ENCODE results near the gene IPO5.
A peak's percentile ranks its signal among the peaks of the same experiment; 100 is the strongest.
"Not testable (repeated sequence)": the region's sequence is repeated elsewhere in the genome, so short reads cannot be mapped to it uniquely, and the experiment has no call there.

Gene IPO5

DNA sequence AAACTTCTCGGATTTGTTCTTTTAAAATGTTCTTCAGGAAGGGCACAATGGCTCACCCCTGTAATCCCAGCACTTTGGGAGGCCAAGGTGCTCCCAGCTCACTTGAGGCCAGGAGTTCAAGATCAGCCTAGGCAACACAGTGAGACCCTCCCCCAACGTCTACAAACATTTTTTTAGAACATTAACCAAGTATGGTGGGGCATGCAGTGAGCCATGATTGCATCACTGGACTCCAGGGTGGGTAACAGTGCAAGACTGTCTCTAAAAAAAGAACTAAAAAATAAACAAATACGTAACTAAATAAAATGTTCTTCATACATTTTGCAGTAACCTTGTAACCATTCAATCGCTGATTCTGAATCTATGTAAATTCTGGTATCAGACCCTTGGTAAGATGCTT, 2.1 kb upstream of the IPO5 start:
- DNase-seq, result no peak

GRCh38 chr13:97952831-97953230, 644 bp upstream of the IPO5 start:
- not testable (repeated sequence) for DNase-seq

- no peak for DNase-seq
Observed at GRCh38 chr13:97961340-97961739, 7.9 kb downstream of the IPO5 start.

GRCh38 chr13:97962887-97963286, 9.4 kb downstream of the IPO5 start:
- no peak for DNase-seq

- DNase-seq, result no peak
Observed at GRCh38 chr13:97967226-97967625, 13.8 kb downstream of the IPO5 start.

GRCh38 chr13:97967948-97968347, 14.5 kb downstream of the IPO5 start:
- DNase-seq, result no peak

GRCh38 chr13:97971519-97971918, 18.0 kb downstream of the IPO5 start:
- no peak for DNase-seq

DNA sequence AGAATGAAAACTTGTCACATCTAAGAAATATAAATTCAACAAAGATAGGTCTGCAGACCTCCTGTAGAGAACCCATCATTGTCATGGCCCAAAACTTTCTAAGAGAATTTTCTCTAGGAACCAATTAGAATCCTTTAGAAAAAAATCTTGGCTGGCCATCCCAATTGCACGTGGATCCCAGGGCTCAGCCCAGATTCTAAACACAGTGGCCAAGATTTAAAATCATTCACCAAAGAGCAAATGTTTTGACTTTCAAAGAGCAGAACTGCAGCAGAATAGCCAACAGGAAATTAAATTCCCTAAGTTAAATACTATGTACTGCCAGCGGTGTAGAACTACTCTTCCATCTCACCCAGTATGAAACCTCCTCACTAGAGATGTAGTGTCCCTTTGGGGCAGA, 21.3 kb downstream of the IPO5 start:
- DNase-seq, result no peak

DNA sequence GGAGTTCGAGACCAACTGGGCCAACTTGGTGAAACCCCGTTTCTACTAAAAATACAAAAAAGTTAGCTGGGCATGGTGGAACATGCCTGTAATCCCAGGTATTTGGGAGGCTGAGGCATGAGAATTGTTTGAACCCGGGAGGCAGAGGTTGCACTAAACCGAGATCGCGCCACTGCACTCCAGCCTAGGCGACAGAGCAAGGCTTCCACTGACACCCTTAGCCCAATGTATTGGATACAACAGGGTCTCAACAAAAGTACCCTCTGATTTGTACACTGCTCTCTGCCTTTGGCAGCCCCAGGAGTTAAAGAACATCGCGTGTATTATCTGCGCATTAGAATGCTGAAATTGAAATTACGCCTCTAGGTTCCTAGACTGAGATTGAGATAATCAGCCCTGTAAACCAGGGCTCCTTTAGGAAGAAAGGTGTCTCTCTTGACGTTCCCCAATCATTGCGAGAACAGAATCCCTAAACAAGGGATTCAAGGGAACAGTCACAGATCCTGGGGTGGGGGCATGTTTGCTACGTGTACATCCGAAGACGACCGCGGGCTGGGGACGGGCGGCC, 21.9 kb downstream of the IPO5 start:
- no peak for DNase-seq

DNA sequence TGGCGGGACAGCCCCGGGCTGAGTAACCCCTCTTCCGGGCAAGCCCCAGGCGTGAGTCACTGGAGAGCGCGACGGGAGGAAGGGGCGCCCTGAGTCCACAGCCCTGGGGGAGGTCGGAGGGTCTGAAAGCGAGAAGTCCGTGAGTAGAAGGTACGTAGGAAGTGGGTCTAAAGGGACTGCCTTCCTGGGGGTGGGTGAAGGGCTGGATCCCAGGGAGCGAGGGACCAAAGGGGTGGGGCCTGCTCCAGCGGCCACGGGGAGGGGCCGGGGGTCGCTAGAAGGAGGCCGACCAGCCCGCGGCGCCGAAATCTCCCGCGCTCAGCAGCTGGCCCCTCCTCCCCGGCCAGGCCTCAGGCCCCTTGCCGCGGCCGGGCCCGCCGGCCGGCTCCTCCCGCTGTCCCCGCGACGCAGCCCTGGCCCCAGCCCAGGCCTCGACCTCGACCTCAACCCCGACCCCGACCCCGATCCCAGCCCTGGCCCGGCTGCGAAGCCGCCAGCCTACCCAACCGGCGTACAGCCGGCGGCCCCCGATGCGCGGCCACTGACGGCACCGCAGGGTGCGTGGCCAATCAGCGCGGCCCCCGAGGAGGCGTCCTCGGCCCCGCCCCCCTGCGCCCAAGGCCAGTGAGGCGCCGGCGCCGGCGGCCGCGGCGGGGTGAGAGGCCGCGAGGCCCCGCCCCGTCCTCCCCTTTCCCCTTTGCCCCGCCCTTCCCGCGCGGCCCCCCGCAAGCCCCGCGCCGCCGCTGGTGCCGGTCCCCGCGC, 22.6 kb downstream of the IPO5 start:
- DNase-seq, result peak; percentile 93

- no peak for DNase-seq
Observed at GRCh38 chr13:97976610-97977521, 23.4 kb downstream of the IPO5 start.

DNA sequence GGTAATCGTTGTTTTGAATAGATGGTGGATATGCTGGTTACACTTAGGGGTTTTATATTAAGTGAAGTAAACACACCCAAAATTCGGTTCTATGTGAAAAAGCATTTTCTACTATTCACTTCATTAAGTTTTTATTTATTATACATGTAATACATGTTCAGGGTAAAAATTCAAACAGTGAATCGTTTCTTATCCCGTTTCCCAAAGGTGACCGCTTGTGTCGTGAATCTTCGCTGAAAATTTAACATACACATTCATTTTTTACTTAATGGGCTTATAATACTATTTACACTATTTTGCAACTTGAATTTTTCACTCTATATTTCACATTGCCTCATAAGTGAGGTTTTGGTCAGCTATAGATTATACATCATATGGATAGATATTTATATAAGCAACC, 24.5 kb downstream of the IPO5 start:
- DNase-seq, result no peak

GRCh38 chr13:97978651-97979050, 25.2 kb downstream of the IPO5 start:
- DNase-seq, result no peak

DNA sequence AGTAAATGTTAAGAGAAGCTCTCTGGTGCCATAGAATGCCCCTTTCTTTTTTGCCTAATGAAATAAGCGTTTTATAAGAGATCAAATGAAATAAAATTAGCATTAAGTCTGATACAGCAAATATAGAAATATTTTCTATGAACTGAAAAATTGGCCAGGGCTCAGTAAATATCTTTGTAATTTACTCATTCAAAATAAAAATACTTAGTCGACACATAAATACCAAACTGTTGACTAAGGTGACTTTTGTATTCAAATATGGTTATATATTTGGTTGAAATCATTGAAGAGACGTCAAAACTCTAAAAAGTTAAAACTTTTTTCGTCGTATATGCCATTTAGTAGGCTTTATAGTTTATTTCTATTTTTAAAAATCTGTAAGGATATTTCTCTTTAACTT, 25.6 kb downstream of the IPO5 start:
- no peak for DNase-seq

DNA sequence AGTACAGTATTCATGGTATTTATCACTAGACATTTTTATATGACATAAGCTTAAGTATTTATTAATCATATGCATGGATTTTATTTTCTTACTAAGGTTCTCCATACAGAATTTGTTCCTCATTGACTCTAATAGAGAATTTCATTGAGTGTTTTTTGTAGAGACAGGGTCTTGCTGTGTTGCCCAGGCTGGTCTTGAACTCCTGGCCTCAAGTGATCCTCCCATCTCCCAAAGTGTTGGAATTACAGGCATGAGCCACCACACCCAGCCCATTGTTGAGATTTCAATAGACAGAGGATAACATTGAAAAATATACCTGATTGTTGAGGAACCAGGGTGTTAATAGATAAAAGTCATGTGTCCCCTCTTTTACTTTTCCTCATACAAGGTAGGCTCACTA, 26.1 kb downstream of the IPO5 start:
- no peak for DNase-seq

GRCh38 chr13:97982286-97982685, 28.8 kb downstream of the IPO5 start:
- DNase-seq, result no peak

- DNase-seq, result no peak
Observed at GRCh38 chr13:97986835-97987234, 33.4 kb downstream of the IPO5 start.

DNA sequence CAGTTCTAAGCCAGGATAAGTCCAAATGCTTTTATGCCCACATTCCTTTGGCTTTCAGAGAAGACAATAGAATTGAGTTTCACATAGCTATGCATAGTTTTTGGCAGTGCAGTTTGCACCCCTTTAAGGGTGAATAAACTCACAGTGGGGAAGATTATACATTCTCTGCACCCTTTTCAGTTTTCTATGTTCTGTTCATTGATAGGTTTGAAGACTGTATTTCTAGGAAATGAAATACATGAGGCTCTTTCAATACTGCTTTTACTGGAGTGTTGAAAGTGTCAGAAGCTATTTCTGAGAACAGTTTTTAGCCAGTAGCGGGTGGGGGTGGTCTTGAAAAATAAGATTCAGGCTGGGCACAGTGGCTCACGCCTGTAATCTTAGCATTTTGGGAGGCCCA, 46.2 kb downstream of the IPO5 start:
- no peak for DNase-seq

GRCh38 chr13:98004107-98004506, 50.6 kb downstream of the IPO5 start:
- DNase-seq, result no peak

DNA sequence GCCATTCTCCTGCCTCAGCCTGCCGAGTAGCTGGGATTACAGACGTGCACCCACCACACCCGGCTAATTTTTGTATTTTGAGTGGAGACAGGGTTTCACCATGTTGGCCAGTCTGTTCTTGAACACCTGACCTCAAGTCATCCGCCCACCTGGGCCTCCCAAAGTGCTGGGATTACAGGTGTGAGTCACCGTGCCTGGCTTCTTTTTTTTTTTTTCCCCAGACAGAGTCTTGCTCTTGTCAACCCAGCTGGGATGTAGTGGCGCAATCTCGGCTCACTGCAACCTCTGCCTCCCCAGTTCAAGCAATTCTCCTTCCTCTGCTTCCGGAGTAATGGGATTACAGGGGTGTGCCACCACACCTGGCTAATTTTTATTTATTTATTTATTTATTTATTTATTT, 51.5 kb downstream of the IPO5 start:
- DNase-seq, result not testable (repeated sequence)

GRCh38 chr13:98007001-98007400, 53.5 kb downstream of the IPO5 start:
- DNase-seq, result no peak

DNA sequence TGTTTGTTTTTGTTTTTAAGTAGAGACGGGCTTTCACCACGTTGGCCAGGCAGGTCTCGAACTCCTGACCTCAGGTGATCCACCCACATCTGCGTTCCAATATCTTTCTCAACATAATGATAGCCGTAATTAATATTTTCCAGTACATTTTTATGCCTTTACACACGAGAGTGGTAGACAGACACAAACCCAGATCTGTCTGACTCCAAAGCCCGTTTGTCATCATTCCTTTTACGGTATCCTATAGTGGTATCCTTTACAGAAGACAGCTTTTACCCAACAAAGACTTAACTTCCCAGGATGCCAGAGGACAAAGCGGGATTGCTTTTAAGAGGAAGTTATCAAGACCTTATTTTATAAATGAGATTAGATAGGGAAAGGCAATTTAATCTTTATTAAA, 59.8 kb downstream of the IPO5 start:
- DNase-seq, result no peak

GRCh38 chr13:98014766-98015165, 61.3 kb downstream of the IPO5 start:
- DNase-seq, result no peak

- no peak for DNase-seq
Observed at GRCh38 chr13:98018293-98018692, 64.8 kb downstream of the IPO5 start.

All from NCI-H774 (cell line).